Endothelial cell of umbilical vein (primary cell): ENCODE data around the gene ATCAY.

Source experiments
- EZH2 ChIP-seq: IDR thresholded peaks from 2 replicates; pipeline ENCODE4 v1.6.1; 2012; ENCODE audit warnings: borderline replicate concordance, low read depth, mild to moderate bottlenecking, moderate library complexity, low read length, inconsistent platforms; ENCODE audit not compliant: severe bottlenecking
- JUN ChIP-seq: IDR thresholded peaks from 2 replicates; pipeline ENCODE4 v1.6.1; 2011; ENCODE audit warnings: borderline replicate concordance, low read depth; ENCODE audit not compliant: insufficient read length, insufficient read depth
- MYC ChIP-seq: IDR thresholded peaks from one replicate; pipeline ENCODE4 v1.6.1; 2011; ENCODE audit warnings: mild to moderate bottlenecking, low read depth, low read length
- POLR2A ChIP-seq: IDR thresholded peaks from 2 replicates; pipeline ENCODE4 v1.6.1; 2012; ENCODE audit warnings: low read depth, mild to moderate bottlenecking, control low read depth, low read length
- POLR2AphosphoS5 ChIP-seq: IDR thresholded peaks from 2 replicates; pipeline ENCODE4 v1.6.1; 2012; ENCODE audit warnings: low read depth, mild to moderate bottlenecking, control low read depth, low read length, moderate library complexity; ENCODE audit not compliant: insufficient read depth
- TF ChIP-seq, protein P1 (sequence below): IDR thresholded peaks from 2 replicates; pipeline ENCODE4 v1.6.1; 2011; ENCODE audit not compliant: insufficient read depth, insufficient read length
- TF ChIP-seq, protein P2 (sequence below), 2 donors: IDR thresholded peaks; 1 replicate in 1 of 2; 2 replicates in 1 of 2; pipeline ENCODE4 v1.5.1; 2011; ENCODE audit warnings: low read length in 2 of 2, mild to moderate bottlenecking in 2 of 2, moderate library complexity in 2 of 2, control low read depth in 1 of 2, inconsistent platforms in 1 of 2, low read depth in 1 of 2; ENCODE audit not compliant: insufficient read depth in 1 of 2; ENCODE audit errors: extremely low read depth in 1 of 2

DNA sequence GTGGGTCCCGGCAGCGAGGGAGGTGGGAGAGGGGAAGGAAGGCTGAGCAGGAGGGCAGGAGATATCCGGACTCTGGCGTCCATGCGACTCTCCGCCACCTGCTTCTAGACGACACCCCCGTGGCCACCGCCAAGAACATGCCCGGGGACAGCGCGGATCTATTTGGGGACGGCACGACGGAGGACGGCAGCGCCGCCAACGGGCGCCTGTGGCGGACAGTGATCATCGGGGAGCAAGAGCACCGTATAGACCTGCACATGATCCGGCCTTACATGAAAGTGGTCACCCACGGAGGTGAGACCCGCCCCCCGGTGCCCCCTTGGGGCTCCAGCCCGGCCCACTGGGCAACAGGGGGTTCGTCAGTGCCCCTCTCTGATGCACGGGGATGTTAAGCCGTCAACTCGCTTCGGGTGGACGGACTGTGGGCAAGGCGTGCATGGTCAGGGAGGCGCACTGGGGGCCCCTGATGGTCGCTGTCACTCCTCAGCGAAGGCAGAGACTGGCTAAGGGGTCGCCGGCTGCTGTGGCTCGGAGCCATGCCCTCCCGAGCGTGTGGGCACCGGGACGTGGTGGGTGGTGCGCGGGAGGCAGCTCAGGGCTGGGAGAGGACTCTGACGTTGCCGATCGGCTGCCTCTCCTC, 27.3 kb downstream of the ATCAY start:
- TF ChIP-seq, protein P1, sequence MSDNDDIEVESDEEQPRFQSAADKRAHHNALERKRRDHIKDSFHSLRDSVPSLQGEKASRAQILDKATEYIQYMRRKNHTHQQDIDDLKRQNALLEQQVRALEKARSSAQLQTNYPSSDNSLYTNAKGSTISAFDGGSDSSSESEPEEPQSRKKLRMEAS = no peak
- TF ChIP-seq JUN (no peak), POLR2A (no peak), POLR2AphosphoS5 (no peak), EZH2 (no peak), MYC (no peak)
- TF ChIP-seq, protein P2, sequence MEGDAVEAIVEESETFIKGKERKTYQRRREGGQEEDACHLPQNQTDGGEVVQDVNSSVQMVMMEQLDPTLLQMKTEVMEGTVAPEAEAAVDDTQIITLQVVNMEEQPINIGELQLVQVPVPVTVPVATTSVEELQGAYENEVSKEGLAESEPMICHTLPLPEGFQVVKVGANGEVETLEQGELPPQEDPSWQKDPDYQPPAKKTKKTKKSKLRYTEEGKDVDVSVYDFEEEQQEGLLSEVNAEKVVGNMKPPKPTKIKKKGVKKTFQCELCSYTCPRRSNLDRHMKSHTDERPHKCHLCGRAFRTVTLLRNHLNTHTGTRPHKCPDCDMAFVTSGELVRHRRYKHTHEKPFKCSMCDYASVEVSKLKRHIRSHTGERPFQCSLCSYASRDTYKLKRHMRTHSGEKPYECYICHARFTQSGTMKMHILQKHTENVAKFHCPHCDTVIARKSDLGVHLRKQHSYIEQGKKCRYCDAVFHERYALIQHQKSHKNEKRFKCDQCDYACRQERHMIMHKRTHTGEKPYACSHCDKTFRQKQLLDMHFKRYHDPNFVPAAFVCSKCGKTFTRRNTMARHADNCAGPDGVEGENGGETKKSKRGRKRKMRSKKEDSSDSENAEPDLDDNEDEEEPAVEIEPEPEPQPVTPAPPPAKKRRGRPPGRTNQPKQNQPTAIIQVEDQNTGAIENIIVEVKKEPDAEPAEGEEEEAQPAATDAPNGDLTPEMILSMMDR (IDR thresholded peaks at IDR 0.05; ENCODE audit: extremely low read depth in 1 of 2, insufficient read depth in 1 of 2, low read depth in 1 of 2, low read length in 2 of 2) = no peak
